GM12878 (cell line): ENCODE results near the gene UFD1. TPM values are rescaled to one million over a fixed set of nuclear protein-coding genes. Genes with fewer than 3 reads are reported as not detected.

ENCODE experiments used
- BHLHE40 ChIP-seq, 2 experiments: fragments of 450-650 bp in 1 of 2; IDR thresholded peaks; 2 replicates each; pipeline ENCODE4 v1.6.1; 2011 to 2017; ENCODE audit warnings: low read depth in 2 of 2, borderline replicate concordance in 1 of 2, improper control_type of control experiment in 1 of 2, low read length in 1 of 2, mild to moderate bottlenecking in 1 of 2
- CBFB ChIP-seq: IDR thresholded peaks from 2 replicates; pipeline ENCODE4 v1.6.1; 2016; ENCODE audit warnings: antibody characterized with exemption, low read depth
- FOXK2 ChIP-seq: fragments of 450-650 bp; IDR thresholded peaks from 2 replicates; pipeline ENCODE4 v1.6.1; 2017; ENCODE audit warnings: mild to moderate bottlenecking, moderate library complexity
- FOXM1 ChIP-seq: IDR thresholded peaks from 2 replicates; pipeline ENCODE4 v1.6.1; 2012; ENCODE audit warnings: low read depth, mild to moderate bottlenecking, inconsistent platforms, low read length, moderate library complexity
- HDAC2 ChIP-seq: fragments of 200-600 bp; sonication (generic); IDR thresholded peaks from 2 replicates; pipeline ENCODE4 v1.6.1; 2017
- IKZF1 ChIP-seq: fragments of 450-650 bp; conservative IDR thresholded peaks from 2 replicates; pipeline ENCODE4 v1.6.1; 2017; ENCODE audit warnings: antibody characterized with exemption, mild to moderate bottlenecking
- IRF4 ChIP-seq: IDR thresholded peaks from 2 replicates; pipeline ENCODE4 v1.6.1; 2011; ENCODE audit warnings: low read depth, low read length
- POLR2A ChIP-seq: IDR thresholded peaks from 2 replicates; pipeline ENCODE4 v1.6.1; 2011; ENCODE audit warnings: low read depth, mild to moderate bottlenecking, low read length
- SMC3 ChIP-seq: IDR thresholded peaks from 2 replicates; pipeline ENCODE4 v1.6.1; 2011; ENCODE audit warnings: low read length, improper control_type of control experiment, borderline replicate concordance
- SP1 ChIP-seq: IDR thresholded peaks from one replicate; pipeline ENCODE4 v1.6.1; 2011; ENCODE audit warnings: low read depth, low read length
- SPI1 ChIP-seq: IDR thresholded peaks from 2 replicates; pipeline ENCODE4 v1.6.1; 2011; ENCODE audit warnings: low read depth, mild to moderate bottlenecking, low read length, moderate library complexity, borderline replicate concordance; ENCODE audit not compliant: insufficient read depth
- SRF ChIP-seq, 2 experiments: IDR thresholded peaks; 2 replicates each; pipeline ENCODE4 v1.6.1; 2011; ENCODE audit warnings: low read depth in 2 of 2, low read length in 2 of 2, mild to moderate bottlenecking in 1 of 2, moderate library complexity in 1 of 2
- STAT1 ChIP-seq: fragments of 450-650 bp; conservative IDR thresholded peaks from 2 replicates; pipeline ENCODE4 v1.6.1; 2014; ENCODE audit warnings: antibody characterized with exemption, mild to moderate bottlenecking
- SUZ12 ChIP-seq: fragments of 200-600 bp; sonication (generic); IDR thresholded peaks from one replicate; pipeline ENCODE4 v1.6.1; 2018; ENCODE audit warnings: antibody characterized with exemption, mild to moderate bottlenecking; ENCODE audit not compliant: unreplicated experiment
- ZNF24 ChIP-seq: fragments of 450-650 bp; IDR thresholded peaks from 2 replicates; pipeline ENCODE4 v1.6.1; 2017; ENCODE audit warnings: antibody characterized with exemption, mild to moderate bottlenecking
- ZNF384 ChIP-seq: IDR thresholded peaks from 2 replicates; pipeline ENCODE4 v1.6.1; 2012; ENCODE audit warnings: low read depth, mild to moderate bottlenecking, low read length, improper control_type of control experiment, borderline replicate concordance
- polyA plus RNA-seq, 11 experiments: library from polyadenylated mRNA; depleted of rRNA in 4 of 11; unstranded in 6 of 11; stranded (reverse) in 5 of 11; fragments of >200 nt; fragmentation: Nextera tagmentation in 4 of 11; fragmentation: Illumina TruSeq in 1 of 11; extraction: Ambion mirVana in 4 of 11; extraction: Trizol in 1 of 11; gene quantifications; 1 replicate in 1 of 11; 2 replicates in 10 of 11; pipeline versions ENCODE4 v1.2.1 to v1.2.3, GENCODE V29; 2011 to 2016; ENCODE audit warnings: inconsistent platforms in 2 of 11, missing spikeins in 2 of 11, low read depth in 1 of 11
- total RNA-seq, 4 experiments: library from RNA; depleted of rRNA in 3 of 4; stranded (reverse); fragments of >200 nt in 3 of 4; fragmentation: Illumina TruSeq in 1 of 4; extraction: Trizol in 1 of 4; gene quantifications; 2 replicates each; pipeline versions ENCODE4 v1.2.1 to v1.2.3, GENCODE V29; 2013 to 2021
- TF ChIP-seq, protein P1 (sequence below): IDR thresholded peaks from 2 replicates; pipeline ENCODE4 v1.6.1; 2011; ENCODE audit warnings: borderline replicate concordance, low read depth, mild to moderate bottlenecking, moderate library complexity, low read length; ENCODE audit not compliant: insufficient read depth, poor library complexity, severe bottlenecking
- TF ChIP-seq, protein P2 (sequence below): IDR thresholded peaks from 2 replicates; pipeline ENCODE4 v1.6.1; 2012; ENCODE audit warnings: low read depth, low read length, improper control_type of control experiment
- TF ChIP-seq, protein P3 (sequence below): fragments of 450-650 bp; IDR thresholded peaks from 2 replicates; pipeline ENCODE4 v1.6.1; 2017; ENCODE audit warnings: borderline replicate concordance
- TF ChIP-seq, protein P4 (sequence below): fragments of 450-650 bp; IDR thresholded peaks from 2 replicates; pipeline ENCODE4 v1.6.1; 2017; ENCODE audit warnings: mild to moderate bottlenecking, low read depth, inconsistent platforms; ENCODE audit not compliant: poor library complexity, severe bottlenecking
- TF ChIP-seq, protein P5 (sequence below): fragments of 450-650 bp; IDR thresholded peaks from 2 replicates; pipeline ENCODE4 v1.6.1; 2017; ENCODE audit warnings: mild to moderate bottlenecking
- TF ChIP-seq, protein P6 (sequence below): fragments of 450-650 bp; IDR thresholded peaks from 2 replicates; pipeline ENCODE4 v1.6.1; 2016; ENCODE audit warnings: mild to moderate bottlenecking

Gene UFD1
- total and polyA plus RNA-seq, 10 of the 15 experiments (the other 5 are each of a cell fraction or from before 2014, with no cell fraction given) = 67.2 to 143 (median 117) TPM

DNA sequence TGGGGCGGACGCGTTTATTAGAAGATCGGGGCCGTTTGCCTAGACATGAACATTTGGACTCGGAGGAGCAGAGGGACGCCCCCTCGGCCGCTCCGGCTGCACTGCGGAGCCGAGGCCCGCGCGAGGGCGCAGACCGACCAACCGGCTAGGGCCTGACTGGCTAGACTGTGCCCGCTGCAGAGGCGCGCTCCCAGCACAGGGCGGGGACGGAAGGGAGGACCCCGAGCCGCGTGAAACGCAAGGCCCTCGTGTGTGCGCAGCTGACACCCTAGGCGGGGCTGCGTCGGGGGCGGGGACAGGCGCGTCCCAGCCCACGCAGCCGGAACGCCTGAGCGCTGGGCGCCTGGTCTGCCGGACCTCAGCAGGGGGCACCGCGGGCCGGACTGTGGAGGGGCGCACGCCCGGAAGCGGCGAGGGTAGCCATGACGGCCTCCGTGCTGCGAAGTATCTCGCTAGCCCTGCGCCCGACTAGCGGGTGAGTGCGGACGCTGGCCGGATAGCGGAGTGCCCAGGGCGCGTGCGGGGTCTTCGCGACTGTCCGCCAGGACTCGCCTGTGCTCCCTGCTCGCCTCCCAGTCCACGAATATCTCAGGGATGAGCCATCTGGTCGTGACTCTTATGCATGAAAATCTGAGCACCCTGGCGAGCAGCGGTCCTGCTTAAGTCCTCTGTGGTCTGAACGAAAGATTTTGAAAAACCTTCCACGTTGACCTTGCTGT is 46.7 kb downstream of the UFD1 start, which contains the start of gene MRPL40 (continued):
- TF ChIP-seq, protein P1, sequence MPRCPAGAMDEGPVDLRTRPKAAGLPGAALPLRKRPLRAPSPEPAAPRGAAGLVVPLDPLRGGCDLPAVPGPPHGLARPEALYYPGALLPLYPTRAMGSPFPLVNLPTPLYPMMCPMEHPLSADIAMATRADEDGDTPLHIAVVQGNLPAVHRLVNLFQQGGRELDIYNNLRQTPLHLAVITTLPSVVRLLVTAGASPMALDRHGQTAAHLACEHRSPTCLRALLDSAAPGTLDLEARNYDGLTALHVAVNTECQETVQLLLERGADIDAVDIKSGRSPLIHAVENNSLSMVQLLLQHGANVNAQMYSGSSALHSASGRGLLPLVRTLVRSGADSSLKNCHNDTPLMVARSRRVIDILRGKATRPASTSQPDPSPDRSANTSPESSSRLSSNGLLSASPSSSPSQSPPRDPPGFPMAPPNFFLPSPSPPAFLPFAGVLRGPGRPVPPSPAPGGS = peak; percentile 87
- TF ChIP-seq, protein P2, sequence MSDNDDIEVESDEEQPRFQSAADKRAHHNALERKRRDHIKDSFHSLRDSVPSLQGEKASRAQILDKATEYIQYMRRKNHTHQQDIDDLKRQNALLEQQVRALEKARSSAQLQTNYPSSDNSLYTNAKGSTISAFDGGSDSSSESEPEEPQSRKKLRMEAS = peak; percentile 96
- TF ChIP-seq SUZ12 (no peak), IRF4 (no peak), STAT1 (peak; percentile 61; the same call in 1 of the 2 replicates), SMC3 (peak; percentile 23; the same call in 1 of the 2 replicates), ZNF24 (peak; percentile 88), POLR2A (peak; percentile 93), SP1 (peak; percentile 92), SPI1 (no peak), IKZF1 (peak; percentile 90), HDAC2 (no peak), CBFB (no peak), FOXK2 (peak; percentile 63; the same call in 1 of the 2 replicates), FOXM1 (no peak), ZNF384 (0 out of 2 replicates have a peak, but pooled peaks have one; percentile 41), BHLHE40 (IDR thresholded peaks at IDR 0.05; ENCODE audit: borderline replicate concordance in 1 of 2, low read depth in 2 of 2, low read length in 1 of 2) (peak; percentile 81 to 90), SRF (IDR thresholded peaks at IDR 0.05; ENCODE audit: low read depth in 2 of 2, low read length in 2 of 2) (peak; percentile 70 to 92)
- TF ChIP-seq, protein P3, sequence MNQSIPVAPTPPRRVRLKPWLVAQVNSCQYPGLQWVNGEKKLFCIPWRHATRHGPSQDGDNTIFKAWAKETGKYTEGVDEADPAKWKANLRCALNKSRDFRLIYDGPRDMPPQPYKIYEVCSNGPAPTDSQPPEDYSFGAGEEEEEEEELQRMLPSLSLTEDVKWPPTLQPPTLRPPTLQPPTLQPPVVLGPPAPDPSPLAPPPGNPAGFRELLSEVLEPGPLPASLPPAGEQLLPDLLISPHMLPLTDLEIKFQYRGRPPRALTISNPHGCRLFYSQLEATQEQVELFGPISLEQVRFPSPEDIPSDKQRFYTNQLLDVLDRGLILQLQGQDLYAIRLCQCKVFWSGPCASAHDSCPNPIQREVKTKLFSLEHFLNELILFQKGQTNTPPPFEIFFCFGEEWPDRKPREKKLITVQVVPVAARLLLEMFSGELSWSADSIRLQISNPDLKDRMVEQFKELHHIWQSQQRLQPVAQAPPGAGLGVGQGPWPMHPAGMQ = no peak
- TF ChIP-seq, protein P4, sequence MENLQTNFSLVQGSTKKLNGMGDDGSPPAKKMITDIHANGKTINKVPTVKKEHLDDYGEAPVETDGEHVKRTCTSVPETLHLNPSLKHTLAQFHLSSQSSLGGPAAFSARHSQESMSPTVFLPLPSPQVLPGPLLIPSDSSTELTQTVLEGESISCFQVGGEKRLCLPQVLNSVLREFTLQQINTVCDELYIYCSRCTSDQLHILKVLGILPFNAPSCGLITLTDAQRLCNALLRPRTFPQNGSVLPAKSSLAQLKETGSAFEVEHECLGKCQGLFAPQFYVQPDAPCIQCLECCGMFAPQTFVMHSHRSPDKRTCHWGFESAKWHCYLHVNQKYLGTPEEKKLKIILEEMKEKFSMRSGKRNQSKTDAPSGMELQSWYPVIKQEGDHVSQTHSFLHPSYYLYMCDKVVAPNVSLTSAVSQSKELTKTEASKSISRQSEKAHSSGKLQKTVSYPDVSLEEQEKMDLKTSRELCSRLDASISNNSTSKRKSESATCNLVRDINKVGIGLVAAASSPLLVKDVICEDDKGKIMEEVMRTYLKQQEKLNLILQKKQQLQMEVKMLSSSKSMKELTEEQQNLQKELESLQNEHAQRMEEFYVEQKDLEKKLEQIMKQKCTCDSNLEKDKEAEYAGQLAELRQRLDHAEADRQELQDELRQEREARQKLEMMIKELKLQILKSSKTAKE = no peak
- TF ChIP-seq, protein P5, sequence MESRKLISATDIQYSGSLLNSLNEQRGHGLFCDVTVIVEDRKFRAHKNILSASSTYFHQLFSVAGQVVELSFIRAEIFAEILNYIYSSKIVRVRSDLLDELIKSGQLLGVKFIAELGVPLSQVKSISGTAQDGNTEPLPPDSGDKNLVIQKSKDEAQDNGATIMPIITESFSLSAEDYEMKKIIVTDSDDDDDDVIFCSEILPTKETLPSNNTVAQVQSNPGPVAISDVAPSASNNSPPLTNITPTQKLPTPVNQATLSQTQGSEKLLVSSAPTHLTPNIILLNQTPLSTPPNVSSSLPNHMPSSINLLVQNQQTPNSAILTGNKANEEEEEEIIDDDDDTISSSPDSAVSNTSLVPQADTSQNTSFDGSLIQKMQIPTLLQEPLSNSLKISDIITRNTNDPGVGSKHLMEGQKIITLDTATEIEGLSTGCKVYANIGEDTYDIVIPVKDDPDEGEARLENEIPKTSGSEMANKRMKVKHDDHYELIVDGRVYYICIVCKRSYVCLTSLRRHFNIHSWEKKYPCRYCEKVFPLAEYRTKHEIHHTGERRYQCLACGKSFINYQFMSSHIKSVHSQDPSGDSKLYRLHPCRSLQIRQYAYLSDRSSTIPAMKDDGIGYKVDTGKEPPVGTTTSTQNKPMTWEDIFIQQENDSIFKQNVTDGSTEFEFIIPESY = no peak
- TF ChIP-seq, protein P6, sequence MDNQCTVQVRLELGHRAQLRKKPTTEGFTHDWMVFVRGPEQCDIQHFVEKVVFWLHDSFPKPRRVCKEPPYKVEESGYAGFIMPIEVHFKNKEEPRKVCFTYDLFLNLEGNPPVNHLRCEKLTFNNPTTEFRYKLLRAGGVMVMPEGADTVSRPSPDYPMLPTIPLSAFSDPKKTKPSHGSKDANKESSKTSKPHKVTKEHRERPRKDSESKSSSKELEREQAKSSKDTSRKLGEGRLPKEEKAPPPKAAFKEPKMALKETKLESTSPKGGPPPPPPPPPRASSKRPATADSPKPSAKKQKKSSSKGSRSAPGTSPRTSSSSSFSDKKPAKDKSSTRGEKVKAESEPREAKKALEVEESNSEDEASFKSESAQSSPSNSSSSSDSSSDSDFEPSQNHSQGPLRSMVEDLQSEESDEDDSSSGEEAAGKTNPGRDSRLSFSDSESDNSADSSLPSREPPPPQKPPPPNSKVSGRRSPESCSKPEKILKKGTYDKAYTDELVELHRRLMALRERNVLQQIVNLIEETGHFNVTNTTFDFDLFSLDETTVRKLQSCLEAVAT = no peak; the same call in 1 of the 2 replicates
